HepG2 (cell line): Measurements from ENCODE around the gene PLXND1. TPM values are rescaled to one million over a fixed set of nuclear protein-coding genes. Genes with fewer than 3 reads are reported as not detected.

Experiments used
- BCL3 ChIP-seq: sonication (generic); formaldehyde crosslinking; IDR thresholded peaks from 2 replicates; pipeline ENCODE4 v1.5.1; 2020; ENCODE audit warnings: mild to moderate bottlenecking, missing genetic modification reagents, moderate library complexity
- ERF ChIP-seq: IDR thresholded peaks from 2 replicates; pipeline ENCODE4 v1.6.1; 2018; ENCODE audit warnings: missing biosample characterization, missing genetic modification reagents
- FOSL1 ChIP-seq: sonication (generic); formaldehyde crosslinking; IDR thresholded peaks from 2 replicates; pipeline ENCODE4 v1.9.0; 2021; ENCODE audit warnings: missing genetic modification reagents, borderline replicate concordance
- FOXP4 ChIP-seq: sonication (generic); formaldehyde crosslinking; IDR thresholded peaks from 2 replicates; pipeline ENCODE4 v1.4.0; 2020; ENCODE audit warnings: missing genetic modification reagents
- HES4 ChIP-seq: sonication (generic); formaldehyde crosslinking; IDR thresholded peaks from 2 replicates; pipeline ENCODE4 v1.9.0; 2021; ENCODE audit warnings: mild to moderate bottlenecking, missing genetic modification reagents, borderline replicate concordance
- JDP2 ChIP-seq: sonication (generic); formaldehyde crosslinking; IDR thresholded peaks from 2 replicates; pipeline ENCODE4 v1.8.1; 2022; ENCODE audit warnings: missing genetic modification reagents, borderline replicate concordance
- KDM4B ChIP-seq: sonication (generic); formaldehyde crosslinking; IDR thresholded peaks from 2 replicates; pipeline ENCODE4 v1.4.0; 2020; ENCODE audit warnings: missing genetic modification reagents
- MIER2 ChIP-seq: IDR thresholded peaks from 2 replicates; pipeline ENCODE4 v1.6.1; 2016; ENCODE audit warnings: missing biosample characterization, missing genetic modification reagents
- POLR2A ChIP-seq, 2 experiments: IDR thresholded peaks; 2 replicates each; pipeline ENCODE4 v1.6.1; 2011; ENCODE audit warnings: low read depth in 2 of 2, low read length in 2 of 2, mild to moderate bottlenecking in 1 of 2, moderate library complexity in 1 of 2; ENCODE audit not compliant: insufficient read depth in 1 of 2
- SOX5 ChIP-seq: IDR thresholded peaks from 2 replicates; pipeline ENCODE4 v1.6.1; 2016; ENCODE audit warnings: borderline replicate concordance
- TARDBP ChIP-seq: sonication (generic); formaldehyde crosslinking; IDR thresholded peaks from 2 replicates; pipeline ENCODE4 v1.8.0; 2022; ENCODE audit warnings: mild to moderate bottlenecking, missing genetic modification reagents
- ZFY ChIP-seq: sonication (generic); formaldehyde crosslinking; IDR thresholded peaks from 2 replicates; pipeline ENCODE4 v1.4.0; 2020; ENCODE audit warnings: missing genetic modification reagents
- ZNF367 ChIP-seq: sonication (generic); formaldehyde crosslinking; IDR thresholded peaks from 2 replicates; pipeline ENCODE4 v1.4.0; 2020; ENCODE audit warnings: missing genetic modification reagents, borderline replicate concordance
- ZNF44 ChIP-seq: sonication (generic); formaldehyde crosslinking; IDR thresholded peaks from 2 replicates; pipeline ENCODE4 v1.5.1; 2020; ENCODE audit warnings: mild to moderate bottlenecking, missing genetic modification reagents
- ZNF549 ChIP-seq: sonication (generic); formaldehyde crosslinking; IDR thresholded peaks from 2 replicates; pipeline ENCODE4 v1.5.0; 2020; ENCODE audit warnings: missing genetic modification reagents
- ZNF574 ChIP-seq: sonication (generic); formaldehyde crosslinking; IDR thresholded peaks from 2 replicates; pipeline ENCODE4 v1.4.0; 2020; ENCODE audit warnings: missing genetic modification reagents
- ZNF709 ChIP-seq: sonication (generic); formaldehyde crosslinking; IDR thresholded peaks from 2 replicates; pipeline ENCODE4 v1.5.0; 2020; ENCODE audit warnings: mild to moderate bottlenecking, missing genetic modification reagents
- polyA plus RNA-seq, 8 experiments: library from polyadenylated mRNA; depleted of rRNA in 3 of 8; stranded (reverse) in 7 of 8; unstranded in 1 of 8; fragments of >200 nt; fragmentation: Illumina TruSeq in 4 of 8; extraction: Trizol in 4 of 8; gene quantifications; 2 replicates each; pipeline versions ENCODE4 v1.2.1 to v1.2.3, GENCODE V29; 2011 to 2016; ENCODE audit warnings: low read depth in 4 of 8, missing spikeins in 1 of 8, mixed read lengths in 1 of 8; ENCODE audit not compliant: insufficient read depth in 1 of 8
- total RNA-seq, 5 experiments: library from RNA; depleted of rRNA; stranded (reverse); fragments of >200 nt; fragmentation: Illumina TruSeq; extraction: Trizol; gene quantifications; 2 replicates each; pipeline ENCODE4 v1.2.3, GENCODE V29; 2016; ENCODE audit warnings: low read depth in 1 of 5

PLXND1 gene
- total and polyA plus RNA-seq, 2 of the 13 experiments (the other 11 are each of a cell fraction or from before 2014, with no cell fraction given) = 15.9 to 42.0 TPM

- no peak for TF ChIP-seq ZNF574
- TF ChIP-seq SOX5 = 0 out of 2 replicates have a peak, but pooled peaks have one; percentile 14
- no peak for TF ChIP-seq KDM4B (CRISPR knock-in tag)
- TF ChIP-seq ZNF549 (CRISPR knock-in tag) = no peak
- TF ChIP-seq FOSL1 (CRISPR knock-in tag) = no peak
- peak; percentile 61; the same call in 1 of the 2 replicates for TF ChIP-seq FOXP4
- no peak for TF ChIP-seq ZNF709
- no peak for TF ChIP-seq POLR2A (IDR thresholded peaks at IDR 0.05; ENCODE audit: insufficient read depth in 1 of 2, low read depth in 2 of 2, low read length in 2 of 2)
- peak; percentile 30; the same call in 1 of the 2 replicates for TF ChIP-seq MIER2
- TF ChIP-seq ZNF44 (CRISPR knock-in tag) = no peak
- no peak for TF ChIP-seq JDP2 (CRISPR knock-in tag)
- peak; percentile 46; the same call in 1 of the 2 replicates for TF ChIP-seq ERF (CRISPR knock-in tag)
- peak; percentile 69; the same call in 1 of the 2 replicates for TF ChIP-seq BCL3 (CRISPR knock-in tag)
- TF ChIP-seq ZFY (CRISPR knock-in tag) = peak; percentile 25; the same call in 1 of the 2 replicates
- 0 out of 2 replicates have a peak, but pooled peaks have one; percentile 14 for TF ChIP-seq TARDBP (CRISPR knock-in tag)
- TF ChIP-seq ZNF367 (CRISPR knock-in tag) = no peak
- TF ChIP-seq HES4 = no peak
Measured at GRCh38 chr3:129612534-129613366, 6.3 kb upstream of the PLXND1 start (continued).
